ENCODE data around the gene ZSCAN30.

- TF ChIP-seq CTCF (IDR thresholded peaks at IDR 0.05), result no peak
- no peak for TF ChIP-seq ATF6 (CRISPR knock-in tag; IDR thresholded peaks at IDR 0.05)
- no peak for TF ChIP-seq AFF4 (CRISPR knock-in tag; IDR thresholded peaks at IDR 0.05; ENCODE audit: borderline replicate concordance)
- no peak for TF ChIP-seq E2F1 (CRISPR knock-in tag; IDR thresholded peaks at IDR 0.05)
Measured at GRCh38 chr18:35245719-35246317, 44.2 kb downstream of the ZSCAN30 start.
